Panc1 (cell line): ENCODE results near the gene ST3GAL2. TPM values are rescaled to one million over a fixed set of nuclear protein-coding genes. Genes with fewer than 3 reads are reported as not detected.

Experiments used
- ATAC-seq: fragments of 200-7000 bp; cut with Tn5 transposase; 2 replicates; pipeline ENCODE4 v1.9.1; 2020; ENCODE audit warnings: mild to moderate bottlenecking, moderate library complexity
- BruUV-seq: library from RNA; stranded (reverse); fragments of 400-500 nt; replicated peaks from 2 replicates; lab custom pipeline; 2021; lab: Mats Ljungman, UMichigan
- CTCF ChIA-PET: fragments of 300-600 bp; sonication (Branson Sonifier 250); formaldehyde crosslinking; loops from one replicate; lab custom pipeline; 2022; ENCODE audit warnings: antibody characterized with exemption; lab: Charles Lee
- POLR2A ChIA-PET: fragments of 300-600 bp; sonication (Branson Sonifier 250); formaldehyde crosslinking; loops from one replicate; lab custom pipeline; 2022; ENCODE audit warnings: antibody characterized with exemption; lab: Charles Lee
- DNase-seq: peaks from one replicate; pipeline ENCODE4 v3.0.0-alpha.2; 2010; ENCODE audit warnings: low read depth, low spot score
- H3K27ac ChIP-seq: 2 replicates; pipeline ENCODE4 v1.5.1; 2011; ENCODE audit warnings: mild to moderate bottlenecking, low read length, inconsistent platforms
- H3K27me3 ChIP-seq: fragments of 200-500 bp; sonication (Bioruptor generic); 2 replicates; pipeline ENCODE4 v1.6.0; 2014; ENCODE audit warnings: low read length, inconsistent platforms; ENCODE audit not compliant: control insufficient read depth, insufficient read depth
- H3K36me3 ChIP-seq: fragments of 200-500 bp; sonication (Bioruptor generic); 2 replicates; pipeline ENCODE4 v1.5.1; 2014; ENCODE audit warnings: inconsistent platforms, mild to moderate bottlenecking, low read length, moderate library complexity; ENCODE audit not compliant: control insufficient read depth, insufficient read depth
- H3K4me1 ChIP-seq: 2 replicates; pipeline ENCODE4 v1.5.1; 2011; ENCODE audit warnings: inconsistent platforms, mild to moderate bottlenecking, low read length, moderate library complexity; ENCODE audit not compliant: control insufficient read depth, insufficient read depth
- H3K4me3 ChIP-seq, 2 experiments: 2 replicates each; pipeline ENCODE4 v1.5.1; 2011 to 2012; ENCODE audit warnings: low read depth in 2 of 2, low read length in 2 of 2, mild to moderate bottlenecking in 2 of 2, inconsistent platforms in 1 of 2, moderate library complexity in 1 of 2
- H3K9me3 ChIP-seq: fragments of 200-500 bp; sonication (Bioruptor generic); 2 replicates; pipeline ENCODE4 v1.5.1; 2014; ENCODE audit warnings: low read depth, mild to moderate bottlenecking, inconsistent platforms, low read length, moderate library complexity; ENCODE audit not compliant: control insufficient read depth, insufficient read depth
- CTCF ChIP-seq: fragments of 450-650 bp; IDR thresholded peaks from 2 replicates; pipeline ENCODE4 v1.5.1; 2017; ENCODE audit warnings: mild to moderate bottlenecking
- POLR2AphosphoS5 ChIP-seq: IDR thresholded peaks from 2 replicates; pipeline ENCODE4 v1.6.1; 2012; ENCODE audit warnings: mild to moderate bottlenecking, low read depth, low read length, moderate library complexity
- TCF7L2 ChIP-seq: IDR thresholded peaks from 2 replicates; pipeline ENCODE4 v1.6.1; 2011; ENCODE audit warnings: mild to moderate bottlenecking, low read depth, low read length, inconsistent platforms
- in situ Hi-C: cut with HindIII; loops from 2 replicates; pipeline ENCODE4 v1.10.0; 2016; ENCODE audit warnings: low sequenced_read_pairs, low pct_unique_long_range_greater_than_20kb
- intact Hi-C: fragments of 100-400 bp; cut with micrococcal nuclease; formaldehyde crosslinking; loops from one replicate; pipeline ENCODE4 v1.10.0; 2022; ENCODE audit not compliant: unreplicated experiment
- total RNA-seq: library from RNA; stranded (reverse); gene quantifications from one replicate; pipeline ENCODE4 v1.2.1, GENCODE V29; 2021; ENCODE audit not compliant: unreplicated experiment
- TF ChIP-seq, protein P1 (sequence below), 2 experiments: IDR thresholded peaks; 2 replicates each; pipeline ENCODE4 v1.6.1; 2011 to 2012; ENCODE audit warnings: low read depth in 2 of 2, control low read depth in 1 of 2, low read length in 1 of 2, mild to moderate bottlenecking in 1 of 2, moderate library complexity in 1 of 2; ENCODE audit not compliant: insufficient read depth in 1 of 2

Gene ST3GAL2
- total RNA-seq, 1 experiment from 2014 or later: 84.2 TPM

GRCh38 chr16:70419384-70420327 is 19.2 kb downstream of the ST3GAL2 start:
- ATAC-seq (no peak), DNase-seq (no peak)
- TF ChIP-seq, protein P1, sequence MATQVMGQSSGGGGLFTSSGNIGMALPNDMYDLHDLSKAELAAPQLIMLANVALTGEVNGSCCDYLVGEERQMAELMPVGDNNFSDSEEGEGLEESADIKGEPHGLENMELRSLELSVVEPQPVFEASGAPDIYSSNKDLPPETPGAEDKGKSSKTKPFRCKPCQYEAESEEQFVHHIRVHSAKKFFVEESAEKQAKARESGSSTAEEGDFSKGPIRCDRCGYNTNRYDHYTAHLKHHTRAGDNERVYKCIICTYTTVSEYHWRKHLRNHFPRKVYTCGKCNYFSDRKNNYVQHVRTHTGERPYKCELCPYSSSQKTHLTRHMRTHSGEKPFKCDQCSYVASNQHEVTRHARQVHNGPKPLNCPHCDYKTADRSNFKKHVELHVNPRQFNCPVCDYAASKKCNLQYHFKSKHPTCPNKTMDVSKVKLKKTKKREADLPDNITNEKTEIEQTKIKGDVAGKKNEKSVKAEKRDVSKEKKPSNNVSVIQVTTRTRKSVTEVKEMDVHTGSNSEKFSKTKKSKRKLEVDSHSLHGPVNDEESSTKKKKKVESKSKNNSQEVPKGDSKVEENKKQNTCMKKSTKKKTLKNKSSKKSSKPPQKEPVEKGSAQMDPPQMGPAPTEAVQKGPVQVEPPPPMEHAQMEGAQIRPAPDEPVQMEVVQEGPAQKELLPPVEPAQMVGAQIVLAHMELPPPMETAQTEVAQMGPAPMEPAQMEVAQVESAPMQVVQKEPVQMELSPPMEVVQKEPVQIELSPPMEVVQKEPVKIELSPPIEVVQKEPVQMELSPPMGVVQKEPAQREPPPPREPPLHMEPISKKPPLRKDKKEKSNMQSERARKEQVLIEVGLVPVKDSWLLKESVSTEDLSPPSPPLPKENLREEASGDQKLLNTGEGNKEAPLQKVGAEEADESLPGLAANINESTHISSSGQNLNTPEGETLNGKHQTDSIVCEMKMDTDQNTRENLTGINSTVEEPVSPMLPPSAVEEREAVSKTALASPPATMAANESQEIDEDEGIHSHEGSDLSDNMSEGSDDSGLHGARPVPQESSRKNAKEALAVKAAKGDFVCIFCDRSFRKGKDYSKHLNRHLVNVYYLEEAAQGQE (IDR thresholded peaks at IDR 0.05; ENCODE audit: insufficient read depth in 1 of 2, low read depth in 2 of 2, low read length in 1 of 2): no peak
- no peak for TF ChIP-seq TCF7L2
- no peak for TF ChIP-seq POLR2AphosphoS5
- BruUV-seq: no TSS peak
- Histone ChIP-seq H3K27ac (peak overlapping the region; percentile 65), H3K36me3 (no peaks in the 10 kb centered on the region), H3K4me1 (peaks cover 64% of the 10 kb centered on the region), H3K9me3 (no peaks in the 10 kb centered on the region), H3K27me3 (no peaks in the 10 kb centered on the region), H3K4me3 (no peak overlapping the region)
- in situ Hi-C loops: no loop called here
- CTCF ChIA-PET: no interaction called here
- POLR2A ChIA-PET: no interaction called here
- intact Hi-C loops: no loop called here

DNA sequence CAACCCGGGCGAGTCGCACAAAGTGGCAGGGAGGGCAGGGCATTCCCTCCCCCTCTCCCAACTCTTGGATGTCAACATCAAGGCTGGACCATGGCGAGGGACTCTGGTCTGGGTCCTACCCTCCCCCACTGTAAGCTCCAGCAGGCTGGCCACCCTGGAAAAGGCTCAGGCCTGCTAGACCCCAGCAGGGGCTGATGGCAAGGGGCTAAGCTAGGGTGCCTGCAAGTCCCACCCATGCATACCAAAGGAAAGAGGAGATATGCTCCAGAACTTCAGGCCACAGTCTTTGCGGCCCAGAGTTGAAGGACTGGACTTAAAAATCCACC is 19.9 kb downstream of the ST3GAL2 start:
- ChIA-PET CTCF (no interaction called here), POLR2A (no interaction called here)
- no peaks in the 10 kb centered on the region for H3K9me3 ChIP-seq

More for the DNA sequence above, 19.9 kb downstream of the ST3GAL2 start:
- in situ Hi-C loops (no loop called here), intact Hi-C loops (no loop called here)
- H3K36me3 ChIP-seq: no peaks in the 10 kb centered on the region
- no peak for TF ChIP-seq CTCF
- TF ChIP-seq, protein P1 (IDR thresholded peaks at IDR 0.05; ENCODE audit: insufficient read depth in 1 of 2, low read depth in 2 of 2, low read length in 1 of 2): no peak
- peaks cover 66% of the 10 kb centered on the region for H3K4me1 ChIP-seq
- H3K27ac ChIP-seq: peak overlapping the region; percentile 65
- no TSS peak for BruUV-seq
- no peak for DNase-seq
- ATAC-seq: no peak
- no peaks in the 10 kb centered on the region for H3K27me3 ChIP-seq
- no peak overlapping the region for H3K4me3 ChIP-seq
